H54 (cell line): ENCODE data around the gene IMMP2L.

ENCODE experiments used
- DNase-seq: peaks from one replicate; pipeline ENCODE4 v3.0.0; 2011; ENCODE audit warnings: low spot score, mixed read lengths; ENCODE audit not compliant: insufficient read length
- FAIRE-seq: peaks from 3 replicates; lab custom pipeline; 2011; peaks lifted over from hg19 to GRCh38; lab: Jason Lieb, UNC
- POLR2A ChIP-seq: IDR thresholded peaks from 2 replicates; pipeline ENCODE4 v1.6.1; 2011; ENCODE audit warnings: low read depth, mild to moderate bottlenecking, low read length

The IMMP2L gene

GRCh38 chr7:111026806-111027205 lies 535.5 kb downstream of the IMMP2L start:
- TF ChIP-seq POLR2A: no peak
- FAIRE-seq (no peak), DNase-seq (no peak)

- DNase-seq (no peak), FAIRE-seq (no peak)
- no peak for TF ChIP-seq POLR2A
These were observed 535.9 kb downstream of the IMMP2L start for GRCh38 chr7:111026343-111026742.

GRCh38 chr7:111025006-111025405 lies 537.3 kb downstream of the IMMP2L start:
- DNase-seq (no peak), FAIRE-seq (no peak)
- no peak for TF ChIP-seq POLR2A

DNA sequence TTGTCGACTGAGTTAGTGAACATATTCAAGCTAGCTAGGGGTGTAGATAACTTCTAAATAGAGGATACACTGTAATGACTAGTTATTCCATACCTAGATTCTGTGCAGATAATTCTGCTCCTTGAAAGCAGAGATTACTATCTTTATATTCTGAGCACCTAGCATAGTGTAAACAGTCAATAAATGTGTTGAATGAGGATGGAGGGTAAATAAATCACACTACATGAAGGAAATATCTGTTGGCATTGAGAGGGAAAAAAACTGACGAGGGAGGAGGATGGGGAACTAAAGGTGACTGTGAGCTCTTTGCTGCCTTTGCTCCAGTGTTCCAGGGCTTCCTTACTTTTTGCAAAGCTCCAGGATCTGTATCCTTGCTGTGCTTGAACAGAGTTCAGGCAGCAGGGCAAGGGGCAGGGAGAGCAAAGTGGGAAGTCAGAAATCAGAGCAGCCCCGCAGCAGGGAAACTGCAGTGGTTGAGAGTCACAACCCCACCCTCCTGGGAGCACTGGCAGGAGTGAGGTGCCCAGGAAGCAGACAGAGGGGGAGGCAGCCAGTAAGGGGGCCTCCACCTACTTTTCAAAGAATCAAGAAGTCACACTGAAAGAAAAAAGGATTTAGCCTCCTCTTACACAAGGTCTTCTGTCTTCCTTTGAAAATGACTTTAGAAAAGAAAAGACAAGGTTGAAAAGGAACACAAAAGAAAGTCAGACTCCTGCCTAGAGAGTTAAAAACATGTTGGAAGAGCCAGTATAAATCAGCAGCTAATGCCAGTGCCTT lies 543.1 kb downstream of the IMMP2L start:
- FAIRE-seq: no peak
- DNase-seq: no peak
- no peak for TF ChIP-seq POLR2A

GRCh38 chr7:111018447-111018846 lies 543.8 kb downstream of the IMMP2L start:
- FAIRE-seq (no peak), DNase-seq (no peak)
- TF ChIP-seq POLR2A: no peak

- no peak for TF ChIP-seq POLR2A
- DNase-seq: no peak
- FAIRE-seq: no peak
These were observed 548.2 kb downstream of the IMMP2L start for GRCh38 chr7:111014079-111014478.

GRCh38 chr7:111012799-111013675 lies 549.3 kb downstream of the IMMP2L start:
- no peak for DNase-seq
- no peak for TF ChIP-seq POLR2A
- FAIRE-seq: peak; percentile 52

DNA sequence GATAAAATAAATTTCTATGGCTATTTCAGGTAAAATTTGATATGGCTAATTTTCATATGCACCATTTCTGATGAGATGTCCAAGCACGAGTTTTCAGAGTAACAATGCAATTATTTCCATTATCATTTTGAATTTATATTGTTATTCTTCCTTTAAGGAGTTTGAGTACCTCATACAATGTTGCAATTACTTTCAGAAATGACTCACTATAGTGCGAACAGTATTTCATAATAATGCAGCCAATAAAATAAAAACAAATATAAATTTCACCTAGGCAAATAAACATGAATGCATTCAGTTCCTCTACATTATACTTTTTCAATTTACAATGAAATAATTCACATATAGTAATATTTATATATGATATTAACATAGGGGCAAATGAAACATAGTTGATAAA lies 550.1 kb downstream of the IMMP2L start:
- no peak for TF ChIP-seq POLR2A
- FAIRE-seq (no peak), DNase-seq (no peak)

DNA sequence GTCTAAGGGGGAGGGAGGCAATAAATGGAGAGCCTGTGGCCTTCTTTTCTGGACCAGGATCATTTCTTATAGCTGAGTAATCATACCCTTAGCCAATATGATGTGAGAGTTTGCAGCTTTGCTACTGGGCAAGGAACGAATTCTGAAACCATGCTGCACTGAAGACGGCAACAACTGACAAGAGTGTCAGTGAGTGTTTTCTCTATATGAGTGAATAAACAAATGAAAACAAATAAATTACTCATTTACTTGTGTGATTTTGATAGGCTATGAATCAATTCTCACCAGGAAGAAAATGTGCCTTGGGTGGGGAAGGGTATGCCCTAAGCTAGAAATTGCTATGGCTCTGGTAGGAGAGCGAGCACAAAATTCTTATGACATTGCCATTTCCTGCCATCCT lies 550.8 kb downstream of the IMMP2L start:
- FAIRE-seq: peak; percentile 20

GRCh38 chr7:111010798-111011197 lies 551.5 kb downstream of the IMMP2L start:
- FAIRE-seq (no peak), DNase-seq (no peak)
- TF ChIP-seq POLR2A: no peak

More for the DNA sequence above, 550.8 kb downstream of the IMMP2L start:
- no peak for DNase-seq
- no peak for TF ChIP-seq POLR2A

DNA sequence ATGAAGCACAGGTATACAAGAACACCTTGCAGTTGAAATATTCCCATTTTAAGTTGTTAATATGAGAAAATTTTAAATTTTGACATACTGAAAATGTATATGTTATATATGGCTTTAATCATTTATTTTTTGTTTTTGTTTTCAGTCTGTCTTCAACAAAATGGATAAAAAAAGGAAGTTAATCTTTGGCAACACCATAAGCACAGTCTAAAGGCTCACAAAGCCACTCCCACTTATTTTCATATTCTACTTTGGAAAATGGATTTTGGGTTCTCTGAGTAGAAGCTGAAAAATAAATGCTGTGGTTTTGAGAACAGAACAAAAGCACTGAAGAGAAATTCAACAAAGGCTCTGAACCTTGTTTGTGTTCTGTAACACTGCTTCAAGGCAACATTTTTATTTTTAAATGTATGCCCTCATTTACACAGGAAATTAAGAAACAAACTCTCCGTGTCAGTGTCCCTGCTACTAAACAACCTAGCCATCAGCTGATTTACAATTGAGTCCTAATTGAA lies 552.7 kb downstream of the IMMP2L start:
- no peak for TF ChIP-seq POLR2A
- DNase-seq (no peak), FAIRE-seq (no peak)

GRCh38 chr7:111006691-111007090 lies 555.6 kb downstream of the IMMP2L start:
- no peak for TF ChIP-seq POLR2A
- no peak for FAIRE-seq

DNA sequence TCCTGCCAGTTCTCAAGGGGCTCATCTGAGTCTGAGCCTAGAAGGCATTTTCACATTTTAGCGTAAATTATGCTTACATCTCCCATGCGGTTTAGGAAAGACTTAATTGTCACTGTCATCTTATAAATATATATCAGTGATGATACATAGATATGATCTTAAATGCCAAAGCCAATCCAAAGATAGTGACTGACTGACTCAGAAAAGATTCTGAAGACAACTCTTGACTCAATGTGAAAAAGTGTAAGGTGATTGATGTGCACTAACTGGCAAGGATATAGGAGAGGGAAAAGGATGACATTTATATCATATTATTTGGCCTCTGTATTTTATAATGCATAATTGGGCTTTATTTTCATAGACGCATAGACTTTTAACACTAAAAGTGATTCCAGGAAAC lies 556.3 kb downstream of the IMMP2L start:
- DNase-seq: no peak
- TF ChIP-seq POLR2A: no peak
- no peak for FAIRE-seq

More at GRCh38 chr7:111006691-111007090, 555.6 kb downstream of the IMMP2L start:
- no peak for DNase-seq

GRCh38 chr7:111005445-111005844 lies 556.8 kb downstream of the IMMP2L start:
- FAIRE-seq (no peak), DNase-seq (no peak)
- no peak for TF ChIP-seq POLR2A
